HUES6 (cell line): ENCODE measurements around the gene TSEN34.
A peak's percentile ranks its signal among the peaks of the same experiment; 100 is the strongest.
"Not testable (repeated sequence)": the region's sequence is repeated elsewhere in the genome, so short reads cannot be mapped to it uniquely, and the experiment has no call there.

ENCODE experiments used
- H3K27ac ChIP-seq: 2 replicates; pipeline ENCODE4 v1.7.0; 2013; ENCODE audit warnings: low read depth, mild to moderate bottlenecking, low read length, inconsistent platforms
- H3K27me3 ChIP-seq: 2 replicates; pipeline ENCODE4 v1.6.1; 2013; ENCODE audit warnings: low read length; ENCODE audit not compliant: control insufficient read depth, insufficient read depth
- H3K36me3 ChIP-seq: 2 replicates; pipeline ENCODE4 v1.6.1; 2013; ENCODE audit warnings: low read length; ENCODE audit not compliant: control insufficient read depth, insufficient read depth
- H3K4me1 ChIP-seq: 2 replicates; pipeline ENCODE4 v1.6.1; 2013; ENCODE audit warnings: low read length; ENCODE audit not compliant: control insufficient read depth, insufficient read depth
- H3K4me3 ChIP-seq: 2 replicates; pipeline ENCODE4 v1.5.1; 2013; ENCODE audit warnings: low read depth, low read length
- H3K9ac ChIP-seq: one replicate; pipeline ENCODE4 v1.6.1; 2013; ENCODE audit warnings: mild to moderate bottlenecking, low read length
- H3K9me3 ChIP-seq: 2 replicates; pipeline ENCODE4 v1.6.1; 2013; ENCODE audit warnings: low read depth, low read length; ENCODE audit not compliant: control insufficient read depth, insufficient read depth

Gene TSEN34

GRCh38 chr19:54178581-54179261, 12.4 kb upstream of the TSEN34 start:
- Histone ChIP-seq H3K9me3 (no peaks in the 10 kb centered on the region), H3K27ac (no peak overlapping the region), H3K4me3 (no peak overlapping the region), H3K27me3 (no peaks in the 10 kb centered on the region), H3K4me1 (0 out of 2 replicates have a peak, but pooled peaks cover 4% of the 10 kb centered on the region), H3K36me3 (peaks cover 37% of the 10 kb centered on the region), H3K9ac (no peak overlapping the region)

DNA sequence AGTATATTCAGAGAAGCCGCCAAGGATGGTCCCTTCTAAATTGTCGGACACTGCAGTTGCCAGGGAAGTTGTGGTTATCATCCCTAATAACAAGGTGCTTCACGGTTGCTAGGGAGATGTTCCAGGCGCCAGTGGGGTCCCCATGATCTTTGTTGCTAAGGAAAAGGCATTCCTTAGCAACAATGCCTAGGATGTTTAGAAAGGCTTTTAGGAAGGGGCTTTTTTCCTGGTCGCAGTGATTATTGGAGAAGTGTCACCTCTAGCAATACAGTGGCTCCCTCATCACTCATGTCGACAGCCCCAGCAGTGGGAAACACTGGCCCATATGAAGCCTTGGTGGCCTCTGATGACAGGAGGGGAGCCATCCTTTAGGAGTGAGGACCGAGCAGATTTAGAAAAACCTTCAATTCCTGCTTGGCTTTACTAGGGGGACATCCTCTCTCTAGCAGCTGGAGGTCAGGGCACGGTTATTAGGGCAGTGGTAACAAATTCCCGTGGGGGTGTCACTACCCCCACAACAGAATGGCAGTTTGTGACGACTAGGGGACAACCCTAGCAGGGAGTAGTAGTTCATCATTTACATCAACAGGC, 11.8 kb upstream of the TSEN34 start:
- H3K27me3 ChIP-seq = no peaks in the 10 kb centered on the region
- peaks cover 43% of the 10 kb centered on the region for H3K36me3 ChIP-seq
- no peak overlapping the region for H3K27ac ChIP-seq
- no peak overlapping the region for H3K4me3 ChIP-seq
- no peak overlapping the region for H3K9ac ChIP-seq
- no peaks in the 10 kb centered on the region for H3K4me1 ChIP-seq
- no peaks in the 10 kb centered on the region for H3K9me3 ChIP-seq

- no peak overlapping the region for H3K4me3 ChIP-seq
- H3K9ac ChIP-seq = no peak overlapping the region
- H3K27me3 ChIP-seq = no peaks in the 10 kb centered on the region
- H3K27ac ChIP-seq = no peak overlapping the region
- H3K9me3 ChIP-seq = no peaks in the 10 kb centered on the region
- peaks cover 43% of the 10 kb centered on the region for H3K36me3 ChIP-seq
- no peaks in the 10 kb centered on the region for H3K4me1 ChIP-seq
Measured at GRCh38 chr19:54179921-54180461, 11.1 kb upstream of the TSEN34 start.

GRCh38 chr19:54180691-54181091, 10.4 kb upstream of the TSEN34 start:
- peaks cover 43% of the 10 kb centered on the region for H3K36me3 ChIP-seq
- no peaks in the 10 kb centered on the region for H3K9me3 ChIP-seq
- H3K4me1 ChIP-seq = no peaks in the 10 kb centered on the region
- H3K27me3 ChIP-seq = no peaks in the 10 kb centered on the region
- H3K4me3 ChIP-seq = no peak overlapping the region
- no peak overlapping the region for H3K27ac ChIP-seq
- no peak overlapping the region for H3K9ac ChIP-seq

GRCh38 chr19:54181894-54182293, 9.2 kb upstream of the TSEN34 start:
- H3K4me1 ChIP-seq, H3K27ac ChIP-seq, H3K9ac ChIP-seq, H3K27me3 ChIP-seq, H3K9me3 ChIP-seq, H3K4me3 ChIP-seq: not testable (repeated sequence)
- peaks cover 45% of the 10 kb centered on the region for H3K36me3 ChIP-seq

DNA sequence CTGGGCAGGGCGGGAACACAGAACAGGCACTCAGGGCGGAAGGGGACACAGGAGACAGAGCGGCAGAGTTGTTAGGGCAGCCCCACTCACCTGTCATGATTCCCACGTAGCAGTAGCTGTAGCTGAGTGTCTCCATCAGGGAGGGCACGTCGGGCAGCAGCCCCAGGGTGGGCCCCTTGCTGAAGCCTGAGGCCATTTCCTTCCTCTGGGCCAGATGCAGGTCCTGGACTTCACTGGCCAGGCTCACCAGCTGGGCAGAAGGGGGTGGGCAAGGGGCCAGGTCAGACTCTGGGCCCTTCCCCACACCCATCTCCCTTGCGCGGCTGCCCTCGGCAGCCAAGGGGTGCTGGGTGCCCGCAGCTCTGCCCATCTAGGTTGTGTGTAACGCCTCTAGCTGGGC, 7.7 kb upstream of the TSEN34 start:
- no peak overlapping the region for H3K27ac ChIP-seq
- H3K4me3 ChIP-seq = no peak overlapping the region
- H3K9ac ChIP-seq = no peak overlapping the region
- no peaks in the 10 kb centered on the region for H3K9me3 ChIP-seq
- no peaks in the 10 kb centered on the region for H3K27me3 ChIP-seq
- peaks cover 50% of the 10 kb centered on the region for H3K36me3 ChIP-seq
- H3K4me1 ChIP-seq = peaks cover 5% of the 10 kb centered on the region; the same call in 1 of the 2 replicates

- Histone ChIP-seq H3K27me3 (no peaks in the 10 kb centered on the region), H3K9ac (no peak overlapping the region), H3K9me3 (no peaks in the 10 kb centered on the region), H3K4me1 (peaks cover 5% of the 10 kb centered on the region; the same call in 1 of the 2 replicates), H3K36me3 (peaks cover 37% of the 10 kb centered on the region), H3K4me3 (no peak overlapping the region), H3K27ac (no peak overlapping the region)
Measured at GRCh38 chr19:54186351-54186750, 4.8 kb upstream of the TSEN34 start.

DNA sequence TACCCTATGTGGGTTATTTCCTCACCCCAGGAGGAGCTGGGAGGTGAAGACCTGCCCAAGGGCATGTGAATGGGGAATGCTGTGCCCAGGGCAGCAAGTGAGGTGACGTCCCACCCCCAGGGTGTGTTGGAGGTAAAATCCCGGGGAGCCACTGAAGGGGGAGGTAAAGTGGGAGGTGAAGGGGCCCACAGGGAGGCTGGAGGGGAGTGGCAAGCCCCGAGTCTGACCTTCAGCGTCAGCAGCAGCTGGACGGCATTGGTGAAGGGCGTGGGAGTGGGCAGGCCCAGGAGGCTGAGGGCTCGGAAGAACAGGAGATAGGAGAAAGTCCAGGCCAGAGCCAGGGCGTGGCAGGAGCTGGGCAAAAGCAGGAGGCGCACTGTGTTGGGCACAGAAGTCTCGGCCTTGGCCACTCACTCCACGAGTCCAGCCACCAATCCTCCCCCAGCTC, 4.2 kb upstream of the TSEN34 start:
- Histone ChIP-seq H3K4me1 (peaks cover 5% of the 10 kb centered on the region), H3K9ac (no peak overlapping the region), H3K27ac (no peak overlapping the region), H3K36me3 (peaks cover 36% of the 10 kb centered on the region), H3K27me3 (no peaks in the 10 kb centered on the region), H3K9me3 (no peaks in the 10 kb centered on the region), H3K4me3 (no peak overlapping the region)

- peak overlapping the region; percentile 89 for H3K4me3 ChIP-seq
- peaks cover 5% of the 10 kb centered on the region for H3K4me1 ChIP-seq
- peak overlapping the region; percentile 90; the same call in 1 of the 2 replicates for H3K27ac ChIP-seq
- H3K9me3 ChIP-seq = no peaks in the 10 kb centered on the region
- peak overlapping the region; percentile 80 for H3K9ac ChIP-seq
- no peaks in the 10 kb centered on the region for H3K27me3 ChIP-seq
- H3K36me3 ChIP-seq = peaks cover 30% of the 10 kb centered on the region
Measured at GRCh38 chr19:54188215-54188871, 2.8 kb upstream of the TSEN34 start.

DNA sequence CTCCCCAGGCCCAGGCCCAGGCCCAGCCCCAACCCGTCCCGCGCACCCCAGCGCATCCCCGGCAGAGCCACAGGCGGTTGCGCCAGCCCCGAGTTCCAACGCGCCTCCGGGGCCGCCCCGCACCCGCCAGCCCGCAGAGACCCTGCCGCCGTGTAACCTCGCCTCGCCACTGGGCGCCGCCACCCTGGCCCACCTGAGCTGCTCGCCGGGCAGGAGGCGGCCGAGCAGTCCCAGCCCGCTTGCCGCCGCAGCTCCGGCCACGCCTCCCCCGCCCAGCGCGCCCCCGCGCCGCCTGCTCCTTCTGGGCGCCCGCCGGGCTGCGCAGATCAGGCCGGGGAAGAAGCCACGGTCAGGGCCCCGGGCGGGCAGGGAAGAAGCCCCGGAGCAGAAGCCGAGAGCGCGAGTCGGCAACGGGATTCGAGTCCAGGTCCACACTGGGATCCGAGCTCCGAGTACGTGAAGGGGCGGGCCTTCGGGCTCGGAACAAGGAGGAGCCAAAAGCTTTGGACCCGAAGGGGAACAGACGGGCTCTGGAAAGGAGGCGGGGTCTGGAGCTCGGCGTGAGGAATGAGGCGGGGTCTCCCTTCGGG, 1.9 kb upstream of the TSEN34 start, which contains the start of gene MBOAT7:
TSS of gene MBOAT7 (minus strand) at position 436 of the 590 bp plus-strand sequence. CDS start 1,072 bp downstream, outside the sequence.
- Histone ChIP-seq H3K27ac (peak within 1 kb of the TSS; percentile 97), H3K4me1 (peaks cover 5% of the 10 kb centered on the region), H3K27me3 (no peaks in the 10 kb centered on the region), H3K9ac (peak within 1 kb of the TSS; percentile 99), H3K9me3 (no peaks in the 10 kb centered on the region), H3K4me3 (peak within 1 kb of the TSS; percentile 90), H3K36me3 (peaks cover 27% of the 10 kb centered on the region)
